CD4-positive, alpha-beta T cell (primary cell): ENCODE data around the gene NFYC. TPM values are rescaled to one million over a fixed set of nuclear protein-coding genes. Genes with fewer than 3 reads are reported as not detected.

Source experiments
- ATAC-seq: fragments of 200-7000 bp; cut with Tn5 transposase; one replicate; pipeline ENCODE4 v1.10.0; 2022; ENCODE audit warnings: mild to moderate bottlenecking; ENCODE audit not compliant: poor library complexity
- CTCF ChIA-PET: fragments of 350-600 bp; sonication (Branson Sonifier 250); formaldehyde crosslinking; loops from one replicate; lab custom pipeline; 2021; ENCODE audit warnings: antibody characterized with exemption, inconsistent platforms; lab: Charles Lee
- POLR2A ChIA-PET: fragments of 350-600 bp; sonication (Branson Sonifier 250); formaldehyde crosslinking; loops from one replicate; lab custom pipeline; 2021; ENCODE audit warnings: antibody characterized with exemption, inconsistent platforms; lab: Charles Lee
- DNase-seq, 14 experiments: peaks; one replicate each; pipeline ENCODE4 v3.0.0-alpha.2; 2013 to 2020; ENCODE audit warnings: mixed read lengths in 2 of 14
- H3K27ac ChIP-seq, 2 donors: one replicate each; pipeline versions ENCODE4 v1.5.1 to v1.7.0; 2013; ENCODE audit warnings: low read length in 2 of 2, low read depth in 1 of 2, mild to moderate bottlenecking in 1 of 2
- H3K27me3 ChIP-seq, 2 experiments: 1 replicate in 1 of 2; 2 replicates in 1 of 2; pipeline versions ENCODE4 v1.6.1 to v1.7.0; 2013; ENCODE audit warnings: low read length in 2 of 2, control low read depth in 1 of 2, mild to moderate bottlenecking in 1 of 2, moderate library complexity in 1 of 2; ENCODE audit not compliant: insufficient read depth in 2 of 2, control insufficient read depth in 1 of 2
- H3K36me3 ChIP-seq: one replicate; pipeline ENCODE4 v1.6.1; 2013; ENCODE audit warnings: low read length, control low read depth; ENCODE audit not compliant: insufficient read depth
- H3K4me1 ChIP-seq: one replicate; pipeline ENCODE4 v1.6.1; 2013; ENCODE audit warnings: low read length, control low read depth; ENCODE audit not compliant: insufficient read depth
- H3K4me3 ChIP-seq: one replicate; pipeline ENCODE4 v1.5.1; 2013; ENCODE audit warnings: mild to moderate bottlenecking, low read length, moderate library complexity
- H3K9me3 ChIP-seq, 2 experiments: 1 replicate in 1 of 2; 2 replicates in 1 of 2; pipeline versions ENCODE4 v1.6.1 to v1.7.0; 2013; ENCODE audit warnings: low read length in 2 of 2, mild to moderate bottlenecking in 2 of 2, control low read depth in 1 of 2, moderate library complexity in 1 of 2; ENCODE audit not compliant: control insufficient read depth in 1 of 2, insufficient read depth in 1 of 2
- H3K27ac Mint-ChIP-seq: one replicate; pipeline ENCODE4 v1.8.0; 2020; ENCODE audit warnings: mixed read lengths
- H3K27me3 Mint-ChIP-seq: one replicate; pipeline ENCODE4 v1.8.0; 2021; ENCODE audit warnings: mixed read lengths
- H3K36me3 Mint-ChIP-seq: one replicate; pipeline ENCODE4 v1.8.0; 2021; ENCODE audit warnings: low read depth, mixed read lengths
- H3K4me1 Mint-ChIP-seq: one replicate; pipeline ENCODE4 v1.8.0; 2021; ENCODE audit warnings: low read depth, mixed read lengths
- H3K4me3 Mint-ChIP-seq: one replicate; pipeline ENCODE4 v1.8.0; 2020; ENCODE audit warnings: mild to moderate bottlenecking, mixed read lengths
- H3K9me3 Mint-ChIP-seq: one replicate; pipeline ENCODE4 v1.8.0; 2020; ENCODE audit warnings: mixed read lengths
- intact Hi-C, 2 experiments: fragments of 100-400 bp; cut with DNase I in 1 of 2; cut with micrococcal nuclease in 1 of 2; formaldehyde crosslinking; loops; one replicate each; pipeline versions ENCODE4 v1.15.1 to v1.9.0; 2023 to 2025; cut with DNase I, micrococcal nuclease
- total RNA-seq, 174 experiments: library from RNA in 2 of 174; stranded (reverse) in 2 of 174; gene quantifications; one replicate each; pipeline ENCODE4 v1.2.3 and lab custom pipeline; 2021 to 2026
- TF ChIP-seq, protein P1 (sequence below): fragments of 200-600 bp; IDR thresholded peaks from one replicate; pipeline ENCODE4 v1.8.0; 2022; ENCODE audit warnings: antibody characterized with exemption, mild to moderate bottlenecking

Gene NFYC
- total RNA-seq, 2 experiments from 2014 or later = 28.6 to 35.2 TPM

- H3K9me3 Mint-ChIP-seq = no peaks in the 10 kb centered on the region
- Histone ChIP-seq H3K4me3 (no peak overlapping the region), H3K27ac (no peak overlapping the region), H3K9me3 (no peaks in the 10 kb centered on the region), H3K36me3 (no peaks in the 10 kb centered on the region), H3K4me1 (peaks cover 9% of the 10 kb centered on the region), H3K27me3 (peaks cover 15 to 27% of the 10 kb centered on the region in 2 experiments)
- ChIA-PET CTCF (no interaction called here), POLR2A (interaction anchor here (1.1 kb wide), 1 partner anchor 92 kb away, joined by 4 read pairs; the partner anchor contains the start of gene NFYC)
- peak overlapping the region; percentile 34 for H3K4me3 Mint-ChIP-seq
- DNase-seq (no peak), ATAC-seq (no peak)
- no peaks in the 10 kb centered on the region for H3K36me3 Mint-ChIP-seq
- peaks cover 47% of the 10 kb centered on the region for H3K27me3 Mint-ChIP-seq
- TF ChIP-seq, protein P1, sequence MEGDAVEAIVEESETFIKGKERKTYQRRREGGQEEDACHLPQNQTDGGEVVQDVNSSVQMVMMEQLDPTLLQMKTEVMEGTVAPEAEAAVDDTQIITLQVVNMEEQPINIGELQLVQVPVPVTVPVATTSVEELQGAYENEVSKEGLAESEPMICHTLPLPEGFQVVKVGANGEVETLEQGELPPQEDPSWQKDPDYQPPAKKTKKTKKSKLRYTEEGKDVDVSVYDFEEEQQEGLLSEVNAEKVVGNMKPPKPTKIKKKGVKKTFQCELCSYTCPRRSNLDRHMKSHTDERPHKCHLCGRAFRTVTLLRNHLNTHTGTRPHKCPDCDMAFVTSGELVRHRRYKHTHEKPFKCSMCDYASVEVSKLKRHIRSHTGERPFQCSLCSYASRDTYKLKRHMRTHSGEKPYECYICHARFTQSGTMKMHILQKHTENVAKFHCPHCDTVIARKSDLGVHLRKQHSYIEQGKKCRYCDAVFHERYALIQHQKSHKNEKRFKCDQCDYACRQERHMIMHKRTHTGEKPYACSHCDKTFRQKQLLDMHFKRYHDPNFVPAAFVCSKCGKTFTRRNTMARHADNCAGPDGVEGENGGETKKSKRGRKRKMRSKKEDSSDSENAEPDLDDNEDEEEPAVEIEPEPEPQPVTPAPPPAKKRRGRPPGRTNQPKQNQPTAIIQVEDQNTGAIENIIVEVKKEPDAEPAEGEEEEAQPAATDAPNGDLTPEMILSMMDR = no peak
- intact Hi-C loops = no loop called here
- H3K4me1 Mint-ChIP-seq = peaks cover 6% of the 10 kb centered on the region
- H3K27ac Mint-ChIP-seq = no peak overlapping the region
Measured at GRCh38 chr1:40784141-40784770, 92.8 kb downstream of the NFYC start.

DNA sequence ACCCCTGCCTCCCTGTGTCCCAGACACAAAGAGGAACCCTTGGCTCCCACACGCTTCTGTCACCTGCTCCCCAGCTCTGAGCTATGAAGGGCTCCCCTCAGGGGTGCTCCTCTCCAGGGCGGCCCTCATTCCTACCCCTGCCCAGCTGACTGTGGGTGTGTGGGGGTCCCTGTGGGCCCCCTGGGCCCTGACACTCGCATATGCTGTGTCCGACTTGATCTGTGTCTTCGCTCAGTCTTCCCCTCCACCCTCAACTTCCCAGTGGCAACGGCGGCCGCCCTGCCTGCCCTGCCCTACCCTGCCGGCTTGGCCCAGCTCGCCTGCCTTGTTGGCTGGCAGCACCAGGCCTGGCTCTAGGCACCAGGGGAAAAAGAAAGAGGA lies 93.3 kb downstream of the NFYC start:
- Histone ChIP-seq H3K4me3 (no peak overlapping the region), H3K36me3 (no peaks in the 10 kb centered on the region), H3K27ac (no peak overlapping the region), H3K9me3 (no peaks in the 10 kb centered on the region), H3K4me1 (peaks cover 9% of the 10 kb centered on the region), H3K27me3 (peaks cover 15 to 27% of the 10 kb centered on the region in 2 experiments)
- POLR2A ChIA-PET = interaction anchor here (1.1 kb wide), 1 partner anchor 93 kb away, joined by 4 read pairs; the partner anchor contains the start of gene NFYC
- TF ChIP-seq, protein P1 = no peak
- Mint-ChIP-seq H3K4me3 (no peak overlapping the region), H3K36me3 (no peaks in the 10 kb centered on the region), H3K27me3 (peaks cover 47% of the 10 kb centered on the region), H3K27ac (no peak overlapping the region), H3K4me1 (peaks cover 6% of the 10 kb centered on the region), H3K9me3 (no peaks in the 10 kb centered on the region)
- DNase-seq = no peak
- intact Hi-C loops = no loop called here
- ATAC-seq = no peak
- CTCF ChIA-PET = no interaction called here

DNA sequence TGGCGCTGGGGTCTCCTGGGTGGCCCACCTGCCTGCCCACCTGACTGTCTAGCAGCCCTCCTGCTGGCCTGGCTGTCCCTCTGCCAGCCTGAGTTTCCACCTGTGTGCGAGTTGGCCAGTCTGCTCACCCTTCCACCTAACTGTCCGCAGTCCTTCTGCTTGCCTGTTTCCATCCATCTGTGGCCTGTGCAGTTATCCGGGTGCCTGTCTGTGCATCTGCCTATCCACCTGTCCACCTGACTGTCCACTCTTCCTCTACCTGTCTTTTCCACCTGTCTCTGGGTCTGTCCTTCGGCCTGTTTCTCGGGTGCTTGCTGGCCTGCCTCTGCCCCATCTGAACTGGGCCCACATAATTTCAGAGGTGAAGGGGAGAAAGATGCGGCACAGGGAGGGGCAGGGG lies 93.9 kb downstream of the NFYC start:
- H3K27ac Mint-ChIP-seq = no peak overlapping the region
- no peaks in the 10 kb centered on the region for H3K9me3 Mint-ChIP-seq
- no peak overlapping the region for H3K27ac ChIP-seq
- H3K4me1 ChIP-seq = peaks cover 9% of the 10 kb centered on the region
- H3K27me3 ChIP-seq = peaks cover 15 to 27% of the 10 kb centered on the region in 2 experiments
- DNase-seq (no peak), ATAC-seq (no peak)
- TF ChIP-seq, protein P1 = no peak
- peaks cover 6% of the 10 kb centered on the region for H3K4me1 Mint-ChIP-seq
- no peaks in the 10 kb centered on the region for H3K9me3 ChIP-seq
- CTCF ChIA-PET = no interaction called here
- no peaks in the 10 kb centered on the region for H3K36me3 ChIP-seq
- no peaks in the 10 kb centered on the region for H3K36me3 Mint-ChIP-seq
- H3K27me3 Mint-ChIP-seq = peaks cover 47% of the 10 kb centered on the region
- no peak overlapping the region for H3K4me3 ChIP-seq
- peak overlapping the region; percentile 7 for H3K4me3 Mint-ChIP-seq
- intact Hi-C loops = no loop called here
- POLR2A ChIA-PET = no interaction called here
